IMR-90 (cell line): ENCODE measurements around the gene KRT9.

Source experiments
- CHD1 ChIP-seq: IDR thresholded peaks from 2 replicates; pipeline ENCODE4 v1.6.1; 2012; ENCODE audit warnings: low read depth, low read length, improper control_type of control experiment
- MXI1 ChIP-seq: IDR thresholded peaks from 2 replicates; pipeline ENCODE4 v1.6.1; 2012; ENCODE audit warnings: low read depth, mild to moderate bottlenecking, low read length, moderate library complexity, borderline replicate concordance
- RAD21 ChIP-seq: IDR thresholded peaks from 2 replicates; pipeline ENCODE4 v1.6.1; 2012; ENCODE audit warnings: low read length, improper control_type of control experiment
- RCOR1 ChIP-seq: IDR thresholded peaks from 2 replicates; pipeline ENCODE4 v1.6.1; 2012; ENCODE audit warnings: mild to moderate bottlenecking, low read length, improper control_type of control experiment; ENCODE audit not compliant: insufficient replicate concordance
- SMC3 ChIP-seq: fragments of 150-350 bp; IDR thresholded peaks from 2 replicates; pipeline ENCODE4 v1.6.1; 2016; ENCODE audit warnings: low read depth, mild to moderate bottlenecking, antibody characterized with exemption, low read length, moderate library complexity
- TF ChIP-seq, protein P1 (sequence below): conservative IDR thresholded peaks from 2 replicates; pipeline ENCODE4 v1.5.1; 2012; ENCODE audit warnings: mild to moderate bottlenecking, low read depth, low read length, improper control_type of control experiment
- TF ChIP-seq, protein P2 (sequence below): fragments of 150-350 bp; IDR thresholded peaks from 2 replicates; pipeline ENCODE4 v1.6.1; 2017; ENCODE audit warnings: mild to moderate bottlenecking, antibody characterized with exemption, low read length, low read depth

DNA sequence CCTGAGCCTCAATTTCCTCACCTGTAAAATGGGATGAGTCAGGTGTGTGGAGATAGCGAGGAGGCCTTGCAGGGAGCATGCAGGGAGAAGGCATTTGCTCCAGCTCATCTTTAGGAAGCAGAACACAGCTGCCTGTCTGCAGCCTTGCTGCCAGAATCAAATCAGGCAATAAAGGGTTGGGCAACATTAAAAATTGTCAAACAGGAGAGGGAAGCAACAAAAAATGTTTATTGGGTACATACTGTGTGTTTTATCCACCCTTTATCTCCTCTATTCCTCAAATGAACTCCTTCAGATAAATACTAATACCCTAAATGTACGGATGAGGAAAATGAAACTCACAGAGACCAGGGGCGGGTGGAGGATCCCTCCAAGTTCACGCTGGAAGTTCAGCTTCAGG, 28.5 kb upstream of the KRT9 start:
- TF ChIP-seq, protein P1, sequence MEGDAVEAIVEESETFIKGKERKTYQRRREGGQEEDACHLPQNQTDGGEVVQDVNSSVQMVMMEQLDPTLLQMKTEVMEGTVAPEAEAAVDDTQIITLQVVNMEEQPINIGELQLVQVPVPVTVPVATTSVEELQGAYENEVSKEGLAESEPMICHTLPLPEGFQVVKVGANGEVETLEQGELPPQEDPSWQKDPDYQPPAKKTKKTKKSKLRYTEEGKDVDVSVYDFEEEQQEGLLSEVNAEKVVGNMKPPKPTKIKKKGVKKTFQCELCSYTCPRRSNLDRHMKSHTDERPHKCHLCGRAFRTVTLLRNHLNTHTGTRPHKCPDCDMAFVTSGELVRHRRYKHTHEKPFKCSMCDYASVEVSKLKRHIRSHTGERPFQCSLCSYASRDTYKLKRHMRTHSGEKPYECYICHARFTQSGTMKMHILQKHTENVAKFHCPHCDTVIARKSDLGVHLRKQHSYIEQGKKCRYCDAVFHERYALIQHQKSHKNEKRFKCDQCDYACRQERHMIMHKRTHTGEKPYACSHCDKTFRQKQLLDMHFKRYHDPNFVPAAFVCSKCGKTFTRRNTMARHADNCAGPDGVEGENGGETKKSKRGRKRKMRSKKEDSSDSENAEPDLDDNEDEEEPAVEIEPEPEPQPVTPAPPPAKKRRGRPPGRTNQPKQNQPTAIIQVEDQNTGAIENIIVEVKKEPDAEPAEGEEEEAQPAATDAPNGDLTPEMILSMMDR, result no peak
- TF ChIP-seq RCOR1, result no peak
- no peak for TF ChIP-seq SMC3
- TF ChIP-seq, protein P2, sequence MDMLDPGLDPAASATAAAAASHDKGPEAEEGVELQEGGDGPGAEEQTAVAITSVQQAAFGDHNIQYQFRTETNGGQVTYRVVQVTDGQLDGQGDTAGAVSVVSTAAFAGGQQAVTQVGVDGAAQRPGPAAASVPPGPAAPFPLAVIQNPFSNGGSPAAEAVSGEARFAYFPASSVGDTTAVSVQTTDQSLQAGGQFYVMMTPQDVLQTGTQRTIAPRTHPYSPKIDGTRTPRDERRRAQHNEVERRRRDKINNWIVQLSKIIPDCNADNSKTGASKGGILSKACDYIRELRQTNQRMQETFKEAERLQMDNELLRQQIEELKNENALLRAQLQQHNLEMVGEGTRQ, result no peak
- TF ChIP-seq MXI1, result no peak
- no peak for TF ChIP-seq CHD1
- no peak for TF ChIP-seq RAD21
